ENCODE results near the gene HOXC6. TPM values are rescaled to one million over a fixed set of nuclear protein-coding genes. Genes with fewer than 3 reads are reported as not detected.

The HOXC6 gene
- total and polyA plus RNA-seq, 2 of the 13 experiments (the other 11 are each of a cell fraction or from before 2014, with no cell fraction given): not detected

DNA sequence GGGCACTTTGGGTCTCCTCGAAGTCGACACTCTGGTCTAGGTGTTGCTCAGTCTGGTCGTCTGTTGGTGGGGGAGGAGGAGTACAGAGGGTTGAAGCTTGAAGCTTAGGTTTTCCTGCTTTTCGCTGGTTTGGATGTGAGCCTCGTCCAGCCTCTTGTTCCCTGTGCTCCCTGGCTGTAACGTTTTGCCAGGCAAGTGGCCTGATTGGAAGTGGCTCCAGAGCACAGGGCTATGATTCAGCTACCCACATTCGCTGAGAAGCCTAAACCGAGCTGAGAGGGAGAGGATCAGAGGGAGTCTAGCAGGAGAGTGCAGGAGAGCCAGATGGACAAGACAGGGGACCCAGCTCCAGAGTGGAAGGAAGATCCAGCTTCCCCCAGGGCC is 37.2 kb upstream of the HOXC6 start (continued):
- TF ChIP-seq, protein P1, sequence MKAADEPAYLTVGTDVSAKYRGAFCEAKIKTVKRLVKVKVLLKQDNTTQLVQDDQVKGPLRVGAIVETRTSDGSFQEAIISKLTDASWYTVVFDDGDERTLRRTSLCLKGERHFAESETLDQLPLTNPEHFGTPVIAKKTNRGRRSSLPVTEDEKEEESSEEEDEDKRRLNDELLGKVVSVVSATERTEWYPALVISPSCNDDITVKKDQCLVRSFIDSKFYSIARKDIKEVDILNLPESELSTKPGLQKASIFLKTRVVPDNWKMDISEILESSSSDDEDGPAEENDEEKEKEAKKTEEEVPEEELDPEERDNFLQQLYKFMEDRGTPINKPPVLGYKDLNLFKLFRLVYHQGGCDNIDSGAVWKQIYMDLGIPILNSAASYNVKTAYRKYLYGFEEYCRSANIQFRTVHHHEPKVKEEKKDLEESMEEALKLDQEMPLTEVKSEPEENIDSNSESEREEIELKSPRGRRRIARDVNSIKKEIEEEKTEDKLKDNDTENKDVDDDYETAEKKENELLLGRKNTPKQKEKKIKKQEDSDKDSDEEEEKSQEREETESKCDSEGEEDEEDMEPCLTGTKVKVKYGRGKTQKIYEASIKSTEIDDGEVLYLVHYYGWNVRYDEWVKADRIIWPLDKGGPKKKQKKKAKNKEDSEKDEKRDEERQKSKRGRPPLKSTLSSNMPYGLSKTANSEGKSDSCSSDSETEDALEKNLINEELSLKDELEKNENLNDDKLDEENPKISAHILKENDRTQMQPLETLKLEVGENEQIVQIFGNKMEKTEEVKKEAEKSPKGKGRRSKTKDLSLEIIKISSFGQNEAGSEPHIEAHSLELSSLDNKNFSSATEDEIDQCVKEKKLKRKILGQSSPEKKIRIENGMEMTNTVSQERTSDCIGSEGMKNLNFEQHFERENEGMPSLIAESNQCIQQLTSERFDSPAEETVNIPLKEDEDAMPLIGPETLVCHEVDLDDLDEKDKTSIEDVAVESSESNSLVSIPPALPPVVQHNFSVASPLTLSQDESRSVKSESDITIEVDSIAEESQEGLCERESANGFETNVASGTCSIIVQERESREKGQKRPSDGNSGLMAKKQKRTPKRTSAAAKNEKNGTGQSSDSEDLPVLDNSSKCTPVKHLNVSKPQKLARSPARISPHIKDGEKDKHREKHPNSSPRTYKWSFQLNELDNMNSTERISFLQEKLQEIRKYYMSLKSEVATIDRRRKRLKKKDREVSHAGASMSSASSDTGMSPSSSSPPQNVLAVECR (CRISPR knock-in tag; IDR thresholded peaks at IDR 0.05; ENCODE audit: borderline replicate concordance): no peak
- TF ChIP-seq, protein P2, sequence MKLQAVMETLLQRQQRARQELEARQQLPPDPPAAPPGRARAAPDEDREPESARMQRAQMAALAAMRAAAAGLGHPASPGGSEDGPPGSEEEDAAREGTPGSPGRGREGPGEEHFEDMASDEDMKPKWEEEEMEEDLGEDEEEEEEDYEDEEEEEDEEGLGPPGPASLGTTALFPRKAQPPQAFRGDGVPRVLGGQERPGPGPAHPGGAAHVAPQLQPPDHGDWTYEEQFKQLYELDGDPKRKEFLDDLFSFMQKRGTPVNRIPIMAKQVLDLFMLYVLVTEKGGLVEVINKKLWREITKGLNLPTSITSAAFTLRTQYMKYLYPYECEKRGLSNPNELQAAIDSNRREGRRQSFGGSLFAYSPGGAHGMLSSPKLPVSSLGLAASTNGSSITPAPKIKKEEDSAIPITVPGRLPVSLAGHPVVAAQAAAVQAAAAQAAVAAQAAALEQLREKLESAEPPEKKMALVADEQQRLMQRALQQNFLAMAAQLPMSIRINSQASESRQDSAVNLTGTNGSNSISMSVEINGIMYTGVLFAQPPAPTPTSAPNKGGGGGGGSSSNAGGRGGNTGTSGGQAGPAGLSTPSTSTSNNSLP (IDR thresholded peaks at IDR 0.05; ENCODE audit: low read depth, low read length): no peak
- TF ChIP-seq, protein P3, sequence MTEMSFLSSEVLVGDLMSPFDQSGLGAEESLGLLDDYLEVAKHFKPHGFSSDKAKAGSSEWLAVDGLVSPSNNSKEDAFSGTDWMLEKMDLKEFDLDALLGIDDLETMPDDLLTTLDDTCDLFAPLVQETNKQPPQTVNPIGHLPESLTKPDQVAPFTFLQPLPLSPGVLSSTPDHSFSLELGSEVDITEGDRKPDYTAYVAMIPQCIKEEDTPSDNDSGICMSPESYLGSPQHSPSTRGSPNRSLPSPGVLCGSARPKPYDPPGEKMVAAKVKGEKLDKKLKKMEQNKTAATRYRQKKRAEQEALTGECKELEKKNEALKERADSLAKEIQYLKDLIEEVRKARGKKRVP (CRISPR knock-in tag; IDR thresholded peaks at IDR 0.05): no peak
- TF ChIP-seq THAP7 (CRISPR knock-in tag; IDR thresholded peaks at IDR 0.05) (no peak), CBX1 (IDR thresholded peaks at IDR 0.05; ENCODE audit: low read depth) (no peak), ZBTB1 (CRISPR knock-in tag; IDR thresholded peaks at IDR 0.05; ENCODE audit: borderline replicate concordance) (no peak), FOSL2 (CRISPR knock-in tag; IDR thresholded peaks at IDR 0.05) (no peak)

Measured in HepG2 (cell line).